K562 (cell line): ENCODE data around the gene LYPD6B. TPM values are rescaled to one million over a fixed set of nuclear protein-coding genes. Genes with fewer than 3 reads are reported as not detected.

Experiments
- GABPB2 ChIP-seq: fragments of 250-450 bp; sonication (Bioruptor Pico); conservative IDR thresholded peaks from 2 replicates; pipeline ENCODE4 v1.5.1; 2021; ENCODE audit warnings: mild to moderate bottlenecking
- HINFP ChIP-seq: fragments of 450-650 bp; conservative IDR thresholded peaks from 2 replicates; pipeline ENCODE4 v1.6.1; 2016; ENCODE audit warnings: missing genetic modification characterization, low read depth, mild to moderate bottlenecking, control low read depth, missing compliant biosample characterization
- HLTF ChIP-seq: fragments of 450-650 bp; IDR thresholded peaks from 2 replicates; pipeline ENCODE4 v1.6.1; 2016
- HMBOX1 ChIP-seq: sonication (generic); IDR thresholded peaks from 2 replicates; pipeline ENCODE4 v1.6.1; 2016
- HMGN3 ChIP-seq: IDR thresholded peaks from 2 replicates; pipeline ENCODE4 v1.6.1; 2011; ENCODE audit warnings: borderline replicate concordance, low read depth, mild to moderate bottlenecking, mixed read lengths, low read length; ENCODE audit not compliant: insufficient read length; ENCODE audit errors: extremely low read depth
- ILK ChIP-seq: fragments of 450-650 bp; IDR thresholded peaks from 2 replicates; pipeline ENCODE4 v1.6.1; 2016; ENCODE audit warnings: missing genetic modification characterization, low read depth, mild to moderate bottlenecking, missing compliant biosample characterization, moderate library complexity, borderline replicate concordance
- RBM15 ChIP-seq: fragments of 200-400 bp; formaldehyde crosslinking; IDR thresholded peaks from 2 replicates; pipeline ENCODE4 v1.6.1; 2018; ENCODE audit warnings: mild to moderate bottlenecking, low read length, moderate library complexity; ENCODE audit not compliant: insufficient read depth
- RREB1 ChIP-seq: fragments of 250-450 bp; sonication (Bioruptor Pico); IDR thresholded peaks from 2 replicates; pipeline ENCODE4 v1.4.0; 2020
- TBL1XR1 ChIP-seq, 2 experiments: IDR thresholded peaks; 2 replicates each; pipeline ENCODE4 v1.6.1; 2012; ENCODE audit warnings: improper control_type of control experiment in 2 of 2, low read length in 2 of 2, mild to moderate bottlenecking in 1 of 2
- ZBTB8A ChIP-seq: fragments of 450-650 bp; IDR thresholded peaks from 2 replicates; pipeline ENCODE4 v1.6.1; 2018; ENCODE audit warnings: mild to moderate bottlenecking, moderate library complexity; ENCODE audit not compliant: partially characterized antibody
- polyA plus RNA-seq, 8 experiments: library from polyadenylated mRNA; depleted of rRNA in 4 of 8; stranded (reverse) in 5 of 8; unstranded in 3 of 8; fragments of >200 nt; fragmentation: Nextera tagmentation in 2 of 8; fragmentation: Illumina TruSeq in 1 of 8; extraction: Ambion mirVana in 2 of 8; extraction: Trizol in 1 of 8; gene quantifications; 2 replicates each; pipeline versions ENCODE4 v1.2.1 to v1.2.3, GENCODE V29; 2011 to 2014; ENCODE audit warnings: inconsistent platforms in 1 of 8, missing spikeins in 1 of 8
- total RNA-seq, 7 experiments: library from RNA; depleted of rRNA in 6 of 7; stranded (reverse); fragments of >200 nt in 6 of 7; fragmentation: Illumina TruSeq in 2 of 7; extraction: Trizol in 2 of 7; gene quantifications; 2 replicates each; pipeline versions ENCODE4 v1.2.1 to v1.2.3, GENCODE V29; 2011 to 2021; ENCODE audit warnings: low replicate concordance in 1 of 7
- TF ChIP-seq, protein P1 (sequence below): sonication (generic); formaldehyde crosslinking; IDR thresholded peaks from 2 replicates; pipeline ENCODE4 v1.8.1; 2022; ENCODE audit warnings: missing genetic modification reagents

LYPD6B gene
- total and polyA plus RNA-seq, 9 of the 15 experiments (the other 6 are each of a cell fraction or from before 2014, with no cell fraction given), result not detected

GRCh38 chr2:149213764-149214493, 175.4 kb downstream of the LYPD6B start (continued):
- TF ChIP-seq, protein P1, sequence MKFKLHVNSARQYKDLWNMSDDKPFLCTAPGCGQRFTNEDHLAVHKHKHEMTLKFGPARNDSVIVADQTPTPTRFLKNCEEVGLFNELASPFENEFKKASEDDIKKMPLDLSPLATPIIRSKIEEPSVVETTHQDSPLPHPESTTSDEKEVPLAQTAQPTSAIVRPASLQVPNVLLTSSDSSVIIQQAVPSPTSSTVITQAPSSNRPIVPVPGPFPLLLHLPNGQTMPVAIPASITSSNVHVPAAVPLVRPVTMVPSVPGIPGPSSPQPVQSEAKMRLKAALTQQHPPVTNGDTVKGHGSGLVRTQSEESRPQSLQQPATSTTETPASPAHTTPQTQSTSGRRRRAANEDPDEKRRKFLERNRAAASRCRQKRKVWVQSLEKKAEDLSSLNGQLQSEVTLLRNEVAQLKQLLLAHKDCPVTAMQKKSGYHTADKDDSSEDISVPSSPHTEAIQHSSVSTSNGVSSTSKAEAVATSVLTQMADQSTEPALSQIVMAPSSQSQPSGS, result no peak
- TF ChIP-seq HMGN3 (no peak), HMBOX1 (no peak), GABPB2 (CRISPR knock-in tag) (no peak), ZBTB8A (no peak), ILK (no peak), HINFP (tag) (no peak), RBM15 (no peak), RREB1 (CRISPR knock-in tag) (no peak), HLTF (no peak), TBL1XR1 (IDR thresholded peaks at IDR 0.05; ENCODE audit: low read length in 2 of 2) (no peak)
